Neural cell (in vitro differentiated cells): ENCODE data around the gene CACNA2D1.

ENCODE experiments used
- CTCF ChIP-seq: fragments of 450-650 bp; IDR thresholded peaks from 2 replicates; pipeline ENCODE4 v1.5.1; 2014; ENCODE audit warnings: antibody characterized with exemption, mild to moderate bottlenecking, moderate library complexity; ENCODE audit not compliant: poor library complexity, severe bottlenecking
- EP300 ChIP-seq: fragments of 450-650 bp; conservative IDR thresholded peaks from 2 replicates; pipeline ENCODE4 v1.6.1; 2014; ENCODE audit warnings: antibody characterized with exemption, mild to moderate bottlenecking, moderate library complexity; ENCODE audit not compliant: poor library complexity, severe bottlenecking
- MXI1 ChIP-seq: fragments of 450-650 bp; conservative IDR thresholded peaks from 2 replicates; pipeline ENCODE4 v1.6.1; 2014; ENCODE audit warnings: antibody characterized with exemption, mild to moderate bottlenecking; ENCODE audit not compliant: poor library complexity, severe bottlenecking
- RAD21 ChIP-seq: fragments of 450-650 bp; conservative IDR thresholded peaks from 2 replicates; pipeline ENCODE4 v1.6.1; 2014; ENCODE audit warnings: antibody characterized with exemption, mild to moderate bottlenecking, moderate library complexity
- REST ChIP-seq: IDR thresholded peaks from 2 replicates; pipeline ENCODE4 v1.6.1; 2012; ENCODE audit warnings: borderline replicate concordance
- SMC3 ChIP-seq: fragments of 450-650 bp; conservative IDR thresholded peaks from 2 replicates; pipeline ENCODE4 v1.6.1; 2014; ENCODE audit warnings: antibody characterized with exemption, mild to moderate bottlenecking, moderate library complexity; ENCODE audit not compliant: poor library complexity
- TAF1 ChIP-seq: IDR thresholded peaks from 2 replicates; pipeline ENCODE4 v1.6.1; 2012; ENCODE audit warnings: low read depth

- no peak for TF ChIP-seq CTCF
- no peak for TF ChIP-seq EP300
- no peak for TF ChIP-seq REST
- TF ChIP-seq RAD21 = no peak
- TF ChIP-seq MXI1 = no peak
- no peak for TF ChIP-seq TAF1
- no peak for TF ChIP-seq SMC3
Measured at GRCh38 chr7:82384779-82385178, 58.8 kb downstream of the CACNA2D1 start.
